ENCODE data around the gene PLCB1. TPM values are rescaled to one million over a fixed set of nuclear protein-coding genes. Genes with fewer than 3 reads are reported as not detected.

The PLCB1 gene
- total and polyA plus RNA-seq, 2 experiments from 2014 or later = 14.9 to 20.7 TPM

DNA sequence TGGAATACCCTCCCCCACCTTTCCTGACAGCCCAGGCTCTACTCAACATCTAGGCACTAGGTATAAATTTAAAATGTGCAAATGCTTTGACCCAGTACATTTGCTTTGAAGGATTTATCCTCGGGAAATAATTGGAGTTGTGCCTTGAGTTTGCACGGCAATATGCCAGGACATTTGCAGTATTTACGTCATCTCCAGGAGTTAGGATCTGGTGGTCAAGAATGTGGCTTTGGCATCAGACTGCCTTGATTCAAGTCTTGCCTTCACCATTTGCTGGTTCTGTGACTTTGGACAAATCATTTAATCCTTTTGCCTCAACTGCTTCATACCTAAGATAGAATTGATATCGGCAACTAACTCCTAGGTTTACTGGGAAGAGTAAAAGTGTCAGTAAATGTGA is 169.6 kb downstream of the PLCB1 start (continued):
- TF ChIP-seq, protein P1, sequence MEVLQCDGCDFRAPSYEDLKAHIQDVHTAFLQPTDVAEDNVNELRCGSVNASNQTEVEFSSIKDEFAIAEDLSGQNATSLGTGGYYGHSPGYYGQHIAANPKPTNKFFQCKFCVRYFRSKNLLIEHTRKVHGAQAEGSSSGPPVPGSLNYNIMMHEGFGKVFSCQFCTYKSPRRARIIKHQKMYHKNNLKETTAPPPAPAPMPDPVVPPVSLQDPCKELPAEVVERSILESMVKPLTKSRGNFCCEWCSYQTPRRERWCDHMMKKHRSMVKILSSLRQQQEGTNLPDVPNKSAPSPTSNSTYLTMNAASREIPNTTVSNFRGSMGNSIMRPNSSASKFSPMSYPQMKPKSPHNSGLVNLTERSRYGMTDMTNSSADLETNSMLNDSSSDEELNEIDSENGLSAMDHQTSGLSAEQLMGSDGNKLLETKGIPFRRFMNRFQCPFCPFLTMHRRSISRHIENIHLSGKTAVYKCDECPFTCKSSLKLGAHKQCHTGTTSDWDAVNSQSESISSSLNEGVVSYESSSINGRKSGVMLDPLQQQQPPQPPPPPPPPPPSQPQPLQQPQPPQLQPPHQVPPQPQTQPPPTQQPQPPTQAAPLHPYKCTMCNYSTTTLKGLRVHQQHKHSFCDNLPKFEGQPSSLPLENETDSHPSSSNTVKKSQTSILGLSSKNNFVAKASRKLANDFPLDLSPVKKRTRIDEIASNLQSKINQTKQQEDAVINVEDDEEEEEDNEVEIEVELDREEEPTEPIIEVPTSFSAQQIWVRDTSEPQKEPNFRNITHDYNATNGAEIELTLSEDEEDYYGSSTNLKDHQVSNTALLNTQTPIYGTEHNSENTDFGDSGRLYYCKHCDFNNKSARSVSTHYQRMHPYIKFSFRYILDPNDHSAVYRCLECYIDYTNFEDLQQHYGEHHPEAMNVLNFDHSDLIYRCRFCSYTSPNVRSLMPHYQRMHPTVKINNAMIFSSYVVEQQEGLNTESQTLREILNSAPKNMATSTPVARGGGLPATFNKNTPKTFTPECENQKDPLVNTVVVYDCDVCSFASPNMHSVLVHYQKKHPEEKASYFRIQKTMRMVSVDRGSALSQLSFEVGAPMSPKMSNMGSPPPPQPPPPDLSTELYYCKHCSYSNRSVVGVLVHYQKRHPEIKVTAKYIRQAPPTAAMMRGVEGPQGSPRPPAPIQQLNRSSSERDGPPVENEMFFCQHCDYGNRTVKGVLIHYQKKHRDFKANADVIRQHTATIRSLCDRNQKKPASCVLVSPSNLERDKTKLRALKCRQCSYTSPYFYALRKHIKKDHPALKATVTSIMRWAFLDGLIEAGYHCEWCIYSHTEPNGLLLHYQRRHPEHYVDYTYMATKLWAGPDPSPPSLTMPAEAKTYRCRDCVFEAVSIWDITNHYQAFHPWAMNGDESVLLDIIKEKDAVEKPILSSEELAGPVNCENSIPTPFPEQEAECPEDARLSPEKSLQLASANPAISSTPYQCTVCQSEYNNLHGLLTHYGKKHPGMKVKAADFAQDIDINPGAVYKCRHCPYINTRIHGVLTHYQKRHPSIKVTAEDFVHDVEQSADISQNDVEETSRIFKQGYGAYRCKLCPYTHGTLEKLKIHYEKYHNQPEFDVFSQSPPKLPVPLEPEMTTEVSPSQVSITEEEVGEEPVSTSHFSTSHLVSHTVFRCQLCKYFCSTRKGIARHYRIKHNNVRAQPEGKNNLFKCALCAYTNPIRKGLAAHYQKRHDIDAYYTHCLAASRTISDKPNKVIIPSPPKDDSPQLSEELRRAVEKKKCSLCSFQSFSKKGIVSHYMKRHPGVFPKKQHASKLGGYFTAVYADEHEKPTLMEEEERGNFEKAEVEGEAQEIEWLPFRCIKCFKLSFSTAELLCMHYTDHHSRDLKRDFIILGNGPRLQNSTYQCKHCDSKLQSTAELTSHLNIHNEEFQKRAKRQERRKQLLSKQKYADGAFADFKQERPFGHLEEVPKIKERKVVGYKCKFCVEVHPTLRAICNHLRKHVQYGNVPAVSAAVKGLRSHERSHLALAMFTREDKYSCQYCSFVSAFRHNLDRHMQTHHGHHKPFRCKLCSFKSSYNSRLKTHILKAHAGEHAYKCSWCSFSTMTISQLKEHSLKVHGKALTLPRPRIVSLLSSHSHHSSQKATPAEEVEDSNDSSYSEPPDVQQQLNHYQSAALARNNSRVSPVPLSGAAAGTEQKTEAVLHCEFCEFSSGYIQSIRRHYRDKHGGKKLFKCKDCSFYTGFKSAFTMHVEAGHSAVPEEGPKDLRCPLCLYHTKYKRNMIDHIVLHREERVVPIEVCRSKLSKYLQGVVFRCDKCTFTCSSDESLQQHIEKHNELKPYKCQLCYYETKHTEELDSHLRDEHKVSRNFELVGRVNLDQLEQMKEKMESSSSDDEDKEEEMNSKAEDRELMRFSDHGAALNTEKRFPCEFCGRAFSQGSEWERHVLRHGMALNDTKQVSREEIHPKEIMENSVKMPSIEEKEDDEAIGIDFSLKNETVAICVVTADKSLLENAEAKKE (CRISPR knock-in tag; IDR thresholded peaks at IDR 0.05) = no peak
- no peak for TF ChIP-seq NANOG (IDR thresholded peaks at IDR 0.05; ENCODE audit: borderline replicate concordance)
- TF ChIP-seq ZNF331 (CRISPR knock-in tag; IDR thresholded peaks at IDR 0.05; ENCODE audit: low read depth) = no peak
- TF ChIP-seq EZH2phosphoT487 (IDR thresholded peaks at IDR 0.05; ENCODE audit: unreplicated experiment) = no peak
- no peak for TF ChIP-seq EZH2 (IDR thresholded peaks at IDR 0.05; ENCODE audit: low read depth, unreplicated experiment)
- no peak for TF ChIP-seq POLR2AphosphoS5 (IDR thresholded peaks at IDR 0.05; ENCODE audit: low read depth)

DNA sequence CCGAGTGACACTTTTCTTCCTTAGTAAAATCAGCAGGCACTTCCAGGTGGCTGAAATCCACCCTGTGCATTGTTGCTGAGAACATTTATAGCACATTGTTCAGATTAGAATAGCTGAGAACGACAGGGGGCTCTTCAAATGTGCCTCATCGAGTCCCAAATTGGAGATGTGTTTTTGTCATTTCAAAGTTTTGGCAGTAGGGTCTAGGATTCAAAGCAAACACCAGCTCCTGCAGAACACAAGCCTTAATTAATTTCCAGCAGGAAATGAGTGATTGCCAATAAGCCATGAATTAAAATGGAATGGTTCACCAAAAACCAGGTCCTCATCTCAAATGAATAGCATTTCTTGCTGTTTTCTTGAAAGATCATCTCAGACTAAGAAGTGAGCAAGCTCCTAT is 171.6 kb downstream of the PLCB1 start:
- Mint-ChIP-seq H3K27me3 (ENCODE audit: insufficient read depth, low read depth, poor library complexity) (peaks cover 2% of the 10 kb centered on the region), H3K4me3 (no peak overlapping the region), H3K36me3 (ENCODE audit: low read depth) (no peaks in the 10 kb centered on the region), H3K9me3 (no peaks in the 10 kb centered on the region), H3K4me1 (peaks cover 14% of the 10 kb centered on the region; the same call in 2 of the 3 replicates), H3K27ac (no peak overlapping the region)
- H3K4me1 ChIP-seq (ENCODE audit: insufficient read depth) = peaks cover 10% of the 10 kb centered on the region
- no peak overlapping the region for H3K27ac ChIP-seq (ENCODE audit: low read depth)
- H3F3A ChIP-seq (replicated peaks; ENCODE audit: low read depth) = no peaks in the 10 kb centered on the region
- ATAC-seq (no peak), DNase-seq (ENCODE audit: low spot score) (no peak)
- H3K27me3 ChIP-seq (ENCODE audit: insufficient read depth) = no peaks in the 10 kb centered on the region
- no peak overlapping the region for H2AFZ ChIP-seq
- H3K79me2 ChIP-seq (replicated peaks; ENCODE audit: insufficient read depth) = no peaks in the 10 kb centered on the region
- H3K36me3 ChIP-seq (ENCODE audit: insufficient read depth) = no peaks in the 10 kb centered on the region
- no peaks in the 10 kb centered on the region for H4K20me1 ChIP-seq (replicated peaks; ENCODE audit: insufficient read depth)
- no peaks in the 10 kb centered on the region for H3K9me2 ChIP-seq (ENCODE audit: insufficient read depth)
- H3K4me2 ChIP-seq = no peak overlapping the region
- H3K4me3 ChIP-seq = no peak overlapping the region
- TF ChIP-seq STAT1 (IDR thresholded peaks at IDR 0.05; ENCODE audit: unreplicated experiment) = no peak
- TF ChIP-seq, protein P2, sequence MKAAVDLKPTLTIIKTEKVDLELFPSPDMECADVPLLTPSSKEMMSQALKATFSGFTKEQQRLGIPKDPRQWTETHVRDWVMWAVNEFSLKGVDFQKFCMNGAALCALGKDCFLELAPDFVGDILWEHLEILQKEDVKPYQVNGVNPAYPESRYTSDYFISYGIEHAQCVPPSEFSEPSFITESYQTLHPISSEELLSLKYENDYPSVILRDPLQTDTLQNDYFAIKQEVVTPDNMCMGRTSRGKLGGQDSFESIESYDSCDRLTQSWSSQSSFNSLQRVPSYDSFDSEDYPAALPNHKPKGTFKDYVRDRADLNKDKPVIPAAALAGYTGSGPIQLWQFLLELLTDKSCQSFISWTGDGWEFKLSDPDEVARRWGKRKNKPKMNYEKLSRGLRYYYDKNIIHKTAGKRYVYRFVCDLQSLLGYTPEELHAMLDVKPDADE (IDR thresholded peaks at IDR 0.05) = no peak
- TF ChIP-seq, protein P3, sequence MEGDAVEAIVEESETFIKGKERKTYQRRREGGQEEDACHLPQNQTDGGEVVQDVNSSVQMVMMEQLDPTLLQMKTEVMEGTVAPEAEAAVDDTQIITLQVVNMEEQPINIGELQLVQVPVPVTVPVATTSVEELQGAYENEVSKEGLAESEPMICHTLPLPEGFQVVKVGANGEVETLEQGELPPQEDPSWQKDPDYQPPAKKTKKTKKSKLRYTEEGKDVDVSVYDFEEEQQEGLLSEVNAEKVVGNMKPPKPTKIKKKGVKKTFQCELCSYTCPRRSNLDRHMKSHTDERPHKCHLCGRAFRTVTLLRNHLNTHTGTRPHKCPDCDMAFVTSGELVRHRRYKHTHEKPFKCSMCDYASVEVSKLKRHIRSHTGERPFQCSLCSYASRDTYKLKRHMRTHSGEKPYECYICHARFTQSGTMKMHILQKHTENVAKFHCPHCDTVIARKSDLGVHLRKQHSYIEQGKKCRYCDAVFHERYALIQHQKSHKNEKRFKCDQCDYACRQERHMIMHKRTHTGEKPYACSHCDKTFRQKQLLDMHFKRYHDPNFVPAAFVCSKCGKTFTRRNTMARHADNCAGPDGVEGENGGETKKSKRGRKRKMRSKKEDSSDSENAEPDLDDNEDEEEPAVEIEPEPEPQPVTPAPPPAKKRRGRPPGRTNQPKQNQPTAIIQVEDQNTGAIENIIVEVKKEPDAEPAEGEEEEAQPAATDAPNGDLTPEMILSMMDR (conservative IDR thresholded peaks at IDR 0.05; ENCODE audit: low read depth in 2 of 2) = no peak
- no peak for TF ChIP-seq ZNF114 (CRISPR knock-in tag; IDR thresholded peaks at IDR 0.05)
- TF ChIP-seq, protein P4, sequence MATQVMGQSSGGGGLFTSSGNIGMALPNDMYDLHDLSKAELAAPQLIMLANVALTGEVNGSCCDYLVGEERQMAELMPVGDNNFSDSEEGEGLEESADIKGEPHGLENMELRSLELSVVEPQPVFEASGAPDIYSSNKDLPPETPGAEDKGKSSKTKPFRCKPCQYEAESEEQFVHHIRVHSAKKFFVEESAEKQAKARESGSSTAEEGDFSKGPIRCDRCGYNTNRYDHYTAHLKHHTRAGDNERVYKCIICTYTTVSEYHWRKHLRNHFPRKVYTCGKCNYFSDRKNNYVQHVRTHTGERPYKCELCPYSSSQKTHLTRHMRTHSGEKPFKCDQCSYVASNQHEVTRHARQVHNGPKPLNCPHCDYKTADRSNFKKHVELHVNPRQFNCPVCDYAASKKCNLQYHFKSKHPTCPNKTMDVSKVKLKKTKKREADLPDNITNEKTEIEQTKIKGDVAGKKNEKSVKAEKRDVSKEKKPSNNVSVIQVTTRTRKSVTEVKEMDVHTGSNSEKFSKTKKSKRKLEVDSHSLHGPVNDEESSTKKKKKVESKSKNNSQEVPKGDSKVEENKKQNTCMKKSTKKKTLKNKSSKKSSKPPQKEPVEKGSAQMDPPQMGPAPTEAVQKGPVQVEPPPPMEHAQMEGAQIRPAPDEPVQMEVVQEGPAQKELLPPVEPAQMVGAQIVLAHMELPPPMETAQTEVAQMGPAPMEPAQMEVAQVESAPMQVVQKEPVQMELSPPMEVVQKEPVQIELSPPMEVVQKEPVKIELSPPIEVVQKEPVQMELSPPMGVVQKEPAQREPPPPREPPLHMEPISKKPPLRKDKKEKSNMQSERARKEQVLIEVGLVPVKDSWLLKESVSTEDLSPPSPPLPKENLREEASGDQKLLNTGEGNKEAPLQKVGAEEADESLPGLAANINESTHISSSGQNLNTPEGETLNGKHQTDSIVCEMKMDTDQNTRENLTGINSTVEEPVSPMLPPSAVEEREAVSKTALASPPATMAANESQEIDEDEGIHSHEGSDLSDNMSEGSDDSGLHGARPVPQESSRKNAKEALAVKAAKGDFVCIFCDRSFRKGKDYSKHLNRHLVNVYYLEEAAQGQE (IDR thresholded peaks at IDR 0.05; ENCODE audit: unreplicated experiment) = no peak
- no peak for TF ChIP-seq NANOG (IDR thresholded peaks at IDR 0.05; ENCODE audit: borderline replicate concordance)
- TF ChIP-seq POLR2AphosphoS5 (IDR thresholded peaks at IDR 0.05; ENCODE audit: low read depth) = no peak
- TF ChIP-seq EZH2 (IDR thresholded peaks at IDR 0.05; ENCODE audit: low read depth, unreplicated experiment) = no peak
- TF ChIP-seq CREB1 (CRISPR knock-in tag; IDR thresholded peaks at IDR 0.05; ENCODE audit: low read depth) = no peak
- no peak for TF ChIP-seq ZNF331 (CRISPR knock-in tag; IDR thresholded peaks at IDR 0.05; ENCODE audit: low read depth)
- no peak for TF ChIP-seq JUNB (IDR thresholded peaks at IDR 0.05; ENCODE audit: unreplicated experiment)
